GM19023 (cell line): ENCODE measurements around the gene ZNF22.

Experiments
- ATAC-seq: cut with Tn5 transposase; IDR thresholded peaks from one replicate; pipeline ENCODE4 v1.9.1; 2021; ENCODE audit warnings: mild to moderate bottlenecking, moderate library complexity; ENCODE audit not compliant: unreplicated experiment

ZNF22 gene

DNA sequence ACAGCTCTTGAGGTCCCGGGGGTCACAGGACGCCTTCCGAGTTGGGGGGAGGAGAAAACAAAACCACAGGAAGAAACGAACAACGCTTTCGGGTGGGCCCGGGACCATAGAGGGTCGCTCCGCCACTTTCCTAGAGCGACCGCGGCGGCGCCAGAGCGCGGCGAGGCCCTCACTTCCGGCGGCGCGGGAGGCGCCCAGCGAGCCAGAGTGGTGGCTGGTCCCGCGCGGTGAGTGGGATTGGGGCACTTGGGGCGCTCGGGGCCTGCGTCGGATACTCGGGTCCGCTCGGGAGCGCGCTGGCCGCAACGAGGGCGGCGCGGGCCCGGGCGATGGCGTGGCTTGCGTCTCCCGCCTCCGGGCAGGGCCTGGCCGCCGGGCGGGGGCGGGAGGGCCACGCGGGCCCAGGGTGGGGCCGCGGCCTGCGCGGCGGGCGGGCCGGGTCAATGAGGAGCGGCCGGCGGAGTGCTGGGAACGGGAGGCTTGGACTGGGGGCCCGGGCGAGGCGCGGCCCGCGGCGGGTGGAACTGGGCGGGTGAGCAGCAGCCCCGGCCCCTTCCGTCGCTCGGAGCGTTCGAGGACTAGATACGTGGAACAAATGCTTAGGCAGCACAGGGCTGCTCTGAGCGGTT is at the start of gene ZNF22:
Gene ZNF22, plus strand, starts transcription at position 172 of the 629 bp plus-strand sequence. CDS start 2,446 bp downstream, outside the sequence.
- peak; percentile 71 for ATAC-seq

DNA sequence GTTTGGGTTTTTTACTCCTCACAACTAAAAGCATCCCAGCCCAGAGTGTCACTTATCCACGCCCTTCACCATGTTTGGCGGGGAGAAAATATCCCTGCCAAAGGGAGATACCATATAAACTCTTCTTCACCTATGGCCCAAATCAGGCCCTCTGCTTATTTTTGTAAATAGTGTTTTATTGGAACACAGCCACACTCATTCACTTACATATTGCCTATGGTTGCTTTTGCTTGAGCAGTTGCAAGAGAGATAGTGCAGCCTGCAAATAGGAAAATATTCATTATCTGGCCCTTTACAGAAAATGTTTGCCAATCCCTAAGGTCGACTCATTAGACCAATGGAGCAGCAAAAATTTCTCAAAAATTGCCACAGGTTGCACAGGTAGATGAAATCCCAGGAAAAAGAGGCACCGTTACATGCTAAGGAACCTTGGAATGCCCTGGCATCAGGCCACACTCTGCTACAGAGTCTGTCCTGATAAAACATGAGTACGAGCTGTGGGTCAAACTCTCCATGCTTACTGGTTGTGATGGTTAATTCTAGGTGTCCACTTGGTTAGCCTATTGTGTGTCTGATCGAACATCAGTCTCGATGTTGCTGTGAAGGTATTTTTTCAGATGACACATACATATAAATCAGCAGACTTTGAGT is 49.0 kb upstream of the ZNF22 start:
- ATAC-seq, result no peak

DNA sequence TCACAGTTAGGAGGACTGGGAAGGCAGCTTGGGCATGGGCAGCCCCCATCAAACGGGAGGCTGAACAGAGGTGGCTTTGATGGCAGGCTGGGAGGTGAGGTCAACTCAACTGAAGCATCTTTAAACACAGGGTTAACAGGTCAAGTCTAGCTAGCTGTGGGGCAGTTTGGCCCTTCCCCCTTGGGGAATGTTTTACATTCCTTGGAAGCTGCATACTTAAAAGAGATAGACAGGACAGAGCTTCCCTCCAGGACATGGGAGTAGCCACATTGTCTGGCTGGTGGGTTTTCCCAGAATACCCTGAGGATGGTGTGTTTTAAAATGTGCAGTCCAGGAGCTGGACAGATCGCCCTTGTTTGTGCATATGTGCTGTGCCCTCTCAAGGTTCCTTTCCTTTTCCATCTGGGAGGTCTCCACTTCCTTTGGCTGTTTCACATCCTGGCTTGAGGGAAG is 47.9 kb upstream of the ZNF22 start:
- no peak for ATAC-seq

DNA sequence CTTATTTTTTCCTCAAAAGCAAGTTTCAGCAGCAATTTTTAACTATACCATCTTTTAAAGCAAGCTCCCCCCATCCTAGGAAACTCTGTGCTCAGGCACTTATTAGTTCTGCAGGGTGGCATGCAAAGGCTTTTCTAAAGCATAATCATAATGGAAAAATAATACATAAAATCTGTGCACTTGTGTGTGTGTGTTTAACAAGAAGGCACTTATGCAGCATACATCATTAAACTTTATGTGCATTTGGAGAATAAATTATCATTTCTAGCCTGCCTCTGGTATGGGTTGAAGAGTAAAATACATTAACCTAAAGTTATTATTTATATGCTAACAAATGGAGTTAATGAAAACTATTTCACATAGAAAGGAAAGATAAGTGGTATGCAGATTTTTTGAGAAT is 46.7 kb upstream of the ZNF22 start:
- ATAC-seq, result no peak

DNA sequence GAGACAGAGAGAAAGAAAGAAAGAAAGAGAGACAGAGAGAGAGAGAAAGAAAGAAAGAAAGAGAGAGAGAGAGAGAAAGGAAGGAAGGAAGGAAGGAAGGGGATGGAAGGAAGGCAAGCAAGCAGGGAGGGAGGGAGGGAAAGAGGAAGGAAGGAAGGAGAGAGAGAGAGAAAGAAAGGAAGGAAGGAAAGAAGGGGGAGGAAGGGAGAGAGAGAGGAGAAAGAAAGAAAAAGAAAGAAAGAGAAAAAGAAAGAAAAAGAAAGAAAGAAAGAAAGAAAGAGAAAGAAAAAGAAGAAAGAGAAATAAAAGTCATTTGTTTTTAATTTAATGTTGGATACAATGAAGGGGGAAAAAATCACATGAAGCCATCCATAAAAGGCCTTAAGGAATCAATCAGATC is 45.8 kb upstream of the ZNF22 start:
- no peak for ATAC-seq

DNA sequence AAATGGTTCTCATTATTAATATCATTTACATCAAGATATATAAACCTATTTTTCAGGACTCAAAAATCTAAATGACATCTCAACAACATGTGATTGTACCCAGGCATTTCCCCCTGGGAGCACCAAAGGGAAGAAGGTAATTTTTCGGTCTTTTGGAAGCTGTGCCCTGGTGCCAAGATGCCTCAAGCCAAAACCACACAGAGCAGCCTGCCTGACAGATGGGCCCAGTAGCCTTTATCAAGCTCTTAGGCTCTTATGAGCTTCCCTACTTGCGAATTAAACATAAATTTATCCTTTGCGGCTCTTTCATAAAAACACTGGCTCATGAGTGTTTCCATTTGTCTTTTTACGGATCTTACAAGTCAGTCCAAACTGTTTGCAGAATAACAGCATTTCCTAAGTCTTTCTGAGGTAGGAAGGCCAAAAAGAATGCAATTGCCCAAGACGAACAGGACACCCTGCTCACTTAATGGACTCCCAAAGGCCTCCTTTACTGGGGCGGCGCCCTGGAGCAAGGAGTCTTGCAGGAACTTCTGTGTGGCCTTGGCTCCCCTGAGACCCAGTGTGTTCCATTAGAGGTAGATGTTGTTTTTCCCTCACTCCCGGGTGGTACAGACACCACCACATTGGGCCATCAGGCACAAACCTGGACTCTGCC is 45.2 kb upstream of the ZNF22 start:
- no peak for ATAC-seq

DNA sequence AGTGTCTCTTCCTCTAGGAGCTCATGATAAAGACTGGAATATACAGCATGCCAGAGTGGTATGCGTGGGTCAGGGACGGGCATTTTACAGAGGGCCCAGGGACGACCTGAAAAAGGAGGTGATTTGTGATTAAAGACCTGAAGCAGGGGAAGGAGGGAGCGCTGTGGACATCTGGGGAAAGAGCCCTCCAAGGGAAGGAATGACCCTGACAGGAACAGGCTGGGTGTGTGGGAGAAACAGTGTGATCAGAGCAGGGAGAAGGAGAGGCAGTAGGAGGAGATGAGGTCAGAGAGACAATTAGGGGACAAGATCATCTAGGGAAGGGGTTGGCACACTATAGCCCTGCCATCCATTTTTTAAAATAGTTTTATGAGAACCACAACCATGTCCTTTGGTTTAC is 44.5 kb upstream of the ZNF22 start:
- ATAC-seq, result no peak

DNA sequence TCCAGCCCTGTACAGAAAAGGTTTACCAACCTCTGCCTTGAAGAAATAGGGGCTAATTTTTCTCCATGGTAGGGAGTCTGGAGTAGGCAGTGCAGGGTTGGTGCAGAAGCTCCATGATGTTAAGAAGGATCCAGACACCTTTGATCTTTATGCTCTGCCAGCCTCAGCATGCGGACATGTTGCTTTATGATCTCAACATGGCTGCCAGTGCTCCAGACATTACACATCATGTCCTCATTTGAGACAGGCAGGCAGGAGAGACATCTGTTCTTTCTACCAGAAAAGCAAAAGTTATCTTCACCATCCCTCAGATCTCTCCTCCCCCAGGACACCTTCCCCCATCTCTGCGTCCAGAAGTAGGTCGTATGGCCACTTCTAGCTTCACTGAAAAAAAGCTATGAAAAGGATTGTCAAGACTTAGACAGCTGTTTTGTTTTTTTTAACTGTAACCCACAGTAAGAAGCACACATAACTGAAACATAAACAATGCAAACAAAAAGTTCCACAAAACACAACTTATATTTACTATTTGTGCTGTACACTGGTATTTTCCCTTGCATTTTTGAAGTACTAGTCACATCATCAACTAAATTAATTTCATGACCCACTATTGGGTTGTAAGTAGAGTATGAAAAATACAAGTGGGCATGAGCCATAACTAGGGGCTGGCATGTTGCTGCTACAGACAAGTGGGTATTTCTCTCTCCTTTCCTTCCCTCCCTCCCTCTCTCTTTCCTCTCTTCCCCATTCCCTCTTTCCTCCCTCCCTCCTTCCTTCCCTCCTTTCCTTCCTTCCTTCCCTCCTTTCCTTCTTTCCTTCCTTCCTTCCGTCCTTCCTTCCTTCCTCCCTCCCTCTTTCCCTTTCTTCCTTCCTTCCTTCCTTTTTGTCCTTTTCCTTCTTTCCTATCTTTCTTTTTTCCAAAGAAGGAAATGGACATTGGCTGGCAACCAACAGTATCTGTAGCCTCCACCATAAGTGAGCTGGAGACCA is 43.7 kb upstream of the ZNF22 start:
- no peak for ATAC-seq

DNA sequence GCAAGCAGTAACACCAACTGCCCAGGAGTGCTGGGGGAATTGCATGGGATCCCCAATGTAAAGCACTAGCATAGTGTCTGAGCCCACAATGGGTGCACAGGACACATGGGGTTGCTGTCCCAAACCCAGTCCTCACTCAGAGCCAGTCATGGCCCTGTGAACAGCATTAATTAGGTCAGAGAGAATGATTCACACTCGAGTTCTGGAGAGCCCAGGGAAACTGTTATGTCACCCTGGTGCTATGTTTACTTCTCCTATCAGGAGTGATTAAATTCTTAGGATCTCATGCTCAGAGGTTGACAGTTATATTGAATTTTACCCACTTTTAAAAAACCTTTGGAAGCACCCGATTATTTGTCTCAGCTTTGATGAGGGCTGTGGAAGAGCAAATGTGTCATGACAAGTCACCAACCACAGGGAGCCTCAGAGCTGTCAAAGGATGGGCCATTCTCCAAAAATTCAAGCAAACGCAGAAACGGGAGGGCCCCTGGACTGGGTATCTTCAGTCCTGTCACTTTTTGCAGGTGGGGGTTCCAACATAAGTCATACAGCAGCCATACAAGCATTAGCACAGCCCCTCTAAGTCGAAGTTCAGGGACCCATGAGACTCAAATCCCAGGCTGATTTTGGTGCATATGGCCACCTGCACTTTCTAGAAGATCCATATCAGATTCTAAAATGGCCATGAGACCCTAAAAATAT is 42.4 kb upstream of the ZNF22 start:
- no peak for ATAC-seq

DNA sequence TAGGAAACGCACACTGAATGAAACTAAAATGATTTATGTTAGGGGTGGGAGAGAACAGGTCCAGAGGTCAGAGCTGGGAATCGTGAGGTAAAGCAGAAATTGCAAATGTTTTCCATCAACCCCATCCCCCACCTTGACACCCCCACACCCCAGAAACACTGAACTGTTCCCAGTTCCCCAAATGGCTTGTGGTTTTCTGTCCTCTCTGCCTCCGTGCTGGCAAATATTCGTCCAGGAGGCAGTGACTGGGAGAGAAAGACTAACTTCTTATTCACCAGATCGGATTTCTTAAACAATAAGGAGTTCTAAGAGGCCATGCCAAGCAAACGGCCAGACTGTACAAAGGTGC is 41.9 kb upstream of the ZNF22 start:
- no peak for ATAC-seq

DNA sequence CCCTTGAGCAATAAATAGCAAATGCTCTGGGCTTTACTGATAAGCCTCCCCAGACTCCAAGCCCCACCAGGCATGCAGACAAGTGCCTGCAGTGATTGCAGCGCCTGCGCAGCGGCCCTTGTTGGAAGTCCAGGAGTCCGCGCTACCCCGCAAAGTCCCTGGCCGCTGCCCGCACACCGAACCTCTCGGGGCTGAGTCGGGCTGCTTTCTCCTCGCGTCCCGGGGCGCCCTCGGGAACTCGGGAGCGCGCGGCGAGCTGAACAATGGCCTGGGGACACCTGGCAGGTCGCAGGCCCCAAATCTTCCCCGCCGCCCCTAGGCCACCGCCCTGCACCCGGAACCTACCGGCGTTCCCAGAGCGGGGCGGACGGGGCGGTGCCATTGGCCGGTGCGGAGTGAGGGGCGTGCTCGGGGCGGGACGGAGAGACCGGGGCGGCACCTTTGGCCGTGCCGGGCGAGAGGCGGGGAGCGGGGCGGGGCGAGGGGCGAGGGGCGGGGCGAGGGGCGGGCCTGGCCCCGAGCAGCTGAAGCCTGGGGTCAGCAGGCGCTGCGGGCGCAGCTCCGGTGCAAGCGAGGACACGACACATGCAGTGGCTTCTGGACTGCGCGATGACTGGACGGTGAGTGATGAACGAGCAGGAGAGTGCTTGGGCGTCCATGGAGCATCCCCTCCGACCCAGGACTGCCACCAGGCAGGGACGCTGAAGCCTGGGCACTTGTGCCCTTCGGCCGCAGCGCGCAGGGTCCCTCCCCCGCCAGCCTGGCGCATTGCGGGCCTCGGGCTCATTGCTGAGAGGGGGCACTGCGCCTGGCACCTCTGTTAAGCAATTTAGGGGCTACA is 41.3 kb upstream of the ZNF22 start, which contains the start of gene RASSF4:
Gene RASSF4, plus strand, starts transcription at position 556 of the 841 bp plus-strand sequence. CDS start 10,401 bp downstream, outside the sequence.
- peak; percentile 97 for ATAC-seq

DNA sequence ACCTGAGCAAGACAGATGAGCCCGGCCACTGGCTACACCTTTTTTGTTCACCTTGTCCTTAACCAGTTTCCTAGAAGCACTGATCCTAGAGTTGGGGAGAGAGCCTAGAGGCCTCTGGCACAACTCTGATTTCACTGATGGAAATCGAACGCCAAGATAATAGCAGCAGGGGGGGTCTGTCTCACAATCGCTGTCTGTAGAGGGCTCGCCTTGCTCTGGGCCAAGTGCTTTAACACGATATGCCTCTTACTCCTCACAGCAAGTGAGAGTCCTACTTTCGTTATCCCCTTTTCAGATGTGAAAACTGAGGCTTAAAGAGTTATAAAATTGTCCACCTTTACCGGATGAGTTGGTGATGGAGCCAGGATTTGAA is 40.6 kb upstream of the ZNF22 start:
- no peak for ATAC-seq

DNA sequence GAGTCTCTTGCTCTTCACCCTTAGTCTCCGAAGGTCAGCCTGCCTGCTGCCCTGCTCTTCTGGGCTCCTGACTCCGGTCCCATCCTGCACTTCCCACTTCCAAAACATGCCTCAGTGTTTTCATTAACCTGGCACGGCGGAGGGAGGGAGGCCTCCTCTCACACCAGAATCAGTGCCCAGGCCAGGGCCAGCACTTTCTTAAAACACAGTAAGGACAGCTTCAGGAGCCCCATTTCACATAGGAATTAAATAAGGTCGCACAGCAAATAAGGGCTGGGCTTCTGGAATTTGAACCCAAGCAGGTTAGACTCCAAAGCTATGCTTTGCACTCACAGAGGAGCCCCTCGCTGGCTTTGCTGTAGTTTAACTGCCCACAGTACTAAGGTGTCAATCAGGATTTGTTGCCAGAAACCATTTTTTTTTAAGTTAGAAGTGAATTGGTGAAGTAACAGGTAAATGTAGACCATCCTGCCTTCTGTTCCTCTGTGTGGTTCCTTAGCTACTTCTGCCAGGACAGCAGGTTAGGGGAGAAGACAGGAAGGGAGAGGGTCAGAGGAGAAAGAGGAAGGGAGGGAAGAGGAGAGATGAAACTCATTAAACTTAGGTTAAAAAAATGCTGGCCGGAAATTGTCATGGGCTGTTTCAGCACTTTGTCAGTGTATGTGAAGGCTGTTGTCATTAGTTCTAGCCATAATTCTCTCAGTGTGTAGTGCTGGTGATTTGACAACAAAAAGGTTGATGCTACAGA is 40.1 kb upstream of the ZNF22 start:
- no peak for ATAC-seq

DNA sequence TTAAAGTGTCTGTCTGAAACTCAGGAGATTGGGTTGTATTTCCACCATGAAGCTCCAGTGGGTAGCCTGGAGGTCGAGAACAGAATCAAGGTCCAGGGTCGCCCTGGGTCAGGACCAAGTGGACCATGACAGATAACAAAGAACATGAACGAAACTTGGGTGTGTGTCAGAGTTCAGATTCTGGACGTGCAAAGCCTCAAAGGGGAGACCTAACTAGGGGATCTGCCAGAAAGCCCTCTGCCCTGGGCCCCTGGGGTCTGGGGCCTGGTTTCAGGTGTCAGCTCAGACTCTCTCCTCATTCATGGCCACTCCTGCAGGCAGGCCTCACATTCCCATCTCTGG is 39.5 kb upstream of the ZNF22 start:
- ATAC-seq, result no peak

DNA sequence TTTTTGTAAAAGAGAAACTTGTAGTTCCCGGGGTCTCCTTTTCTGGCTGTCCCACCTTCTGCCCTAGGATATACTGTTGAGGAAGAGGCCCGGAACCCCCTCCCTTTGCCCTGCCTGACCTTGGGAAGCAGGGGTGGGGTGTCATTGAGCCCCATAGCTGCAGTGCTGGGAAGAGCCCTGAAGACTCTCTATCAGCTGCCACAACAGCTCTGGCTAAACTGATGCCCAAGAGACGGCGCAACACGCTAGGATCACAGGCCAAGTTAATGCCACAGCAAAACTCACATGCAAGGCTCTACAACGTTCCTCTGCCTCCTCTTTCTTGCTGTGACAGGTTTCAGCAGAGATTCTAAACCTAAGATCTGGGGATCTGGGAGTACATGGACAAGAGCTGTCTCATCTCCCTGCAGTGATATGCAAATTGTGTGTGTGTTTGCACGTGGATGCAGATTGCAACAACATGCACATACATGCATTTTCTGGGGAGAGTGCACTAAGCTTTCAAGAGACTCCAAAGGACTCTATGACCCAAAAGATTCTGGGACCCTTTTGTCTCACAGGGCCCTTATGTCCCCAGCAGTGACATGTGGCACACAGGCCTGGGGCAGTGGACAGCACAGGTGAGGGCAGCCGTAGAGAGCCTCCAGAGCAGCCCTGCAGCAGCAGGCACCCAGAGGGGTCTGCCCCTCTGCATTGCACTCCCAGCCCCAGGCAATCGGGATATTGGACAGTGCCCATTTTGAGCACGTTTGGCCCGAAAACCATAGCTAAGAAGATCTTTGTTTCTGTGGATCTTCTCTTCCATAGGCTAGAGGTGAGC is 38.6 kb upstream of the ZNF22 start:
- ATAC-seq, result no peak

DNA sequence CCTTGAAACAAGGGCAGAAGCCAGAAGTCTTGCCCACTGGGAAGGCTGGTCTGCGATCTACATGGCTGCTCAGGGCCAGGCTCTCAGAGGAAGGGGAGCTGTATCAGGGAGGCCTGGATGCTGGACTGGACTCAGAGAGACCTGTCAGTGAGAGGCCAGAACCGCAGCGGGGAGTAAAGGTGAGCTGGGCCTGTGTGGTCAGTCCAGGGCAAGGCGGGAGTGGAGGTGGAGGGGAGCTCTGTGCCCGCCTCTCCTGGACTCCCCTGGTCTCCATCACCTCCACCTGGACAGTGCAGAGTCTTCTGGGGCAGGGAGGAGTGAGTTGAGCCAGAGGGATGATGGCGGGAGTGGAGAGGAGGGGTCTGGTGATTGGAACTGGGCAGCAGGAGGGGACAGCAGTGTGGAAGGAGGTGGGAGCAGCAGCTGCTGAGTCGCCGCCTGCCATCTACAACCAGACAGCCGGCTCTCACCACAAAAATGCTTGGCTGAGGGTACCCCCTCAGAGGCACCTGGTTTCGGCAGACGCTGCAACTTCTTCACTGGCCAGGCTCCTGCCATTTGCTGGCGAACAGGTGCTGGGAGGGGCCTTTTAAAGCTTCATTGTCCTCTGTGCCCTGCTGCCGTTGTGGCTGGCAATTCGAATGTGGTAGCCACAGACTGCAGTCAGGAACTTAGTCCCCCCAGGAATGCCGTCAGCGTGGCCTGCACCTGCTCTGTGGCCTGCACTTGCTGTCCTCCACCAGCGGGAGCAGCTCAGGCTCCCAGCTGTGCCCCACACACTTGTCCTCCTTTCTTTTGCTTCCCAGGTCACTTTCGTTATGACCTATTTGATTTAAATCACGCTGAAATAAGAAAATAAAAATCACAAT is 37.6 kb upstream of the ZNF22 start:
- no peak for ATAC-seq
